Measurements from ENCODE around the gene GATAD2A. TPM values are rescaled to one million over a fixed set of nuclear protein-coding genes. Genes with fewer than 3 reads are reported as not detected.

GATAD2A gene
- polyA plus RNA-seq, 1 experiment, result 22.0 TPM

DNA sequence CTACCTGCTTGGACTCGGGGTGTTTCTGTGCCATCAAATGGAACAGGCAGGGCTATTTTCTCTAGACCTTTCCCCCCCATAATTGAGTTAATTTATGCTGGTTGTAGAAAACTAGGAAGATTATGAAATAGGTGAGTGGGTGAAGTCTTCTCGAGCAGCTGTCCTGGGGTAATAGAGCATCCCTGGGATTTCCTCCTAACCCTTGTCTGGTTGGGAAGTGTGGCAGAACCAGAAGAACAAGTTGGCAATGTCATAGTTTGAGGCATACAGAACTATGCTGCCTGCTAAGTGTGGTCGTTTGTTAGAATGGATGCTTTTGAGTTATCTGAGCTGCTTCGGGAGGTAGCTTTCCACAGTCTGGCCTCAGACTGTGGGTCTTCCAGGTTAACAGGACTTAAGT lies 3.7 kb downstream of the GATAD2A start:
- no peak overlapping the region for H3K27ac ChIP-seq (ENCODE audit: low read depth, low read length)
- POLR2A ChIA-PET, result no interaction called here
- no peak overlapping the region for H3K4me3 ChIP-seq (ENCODE audit: low read depth, low read length)
- H3K9me3 ChIP-seq (ENCODE audit: control insufficient read depth, insufficient read depth, low read length), result no peaks in the 10 kb centered on the region
- no peak for DNase-seq (ENCODE audit: low read depth, low spot score)
- no peaks in the 10 kb centered on the region for H3K27me3 ChIP-seq (ENCODE audit: control insufficient read depth, insufficient read depth, low read length)
- TF ChIP-seq, protein P1, sequence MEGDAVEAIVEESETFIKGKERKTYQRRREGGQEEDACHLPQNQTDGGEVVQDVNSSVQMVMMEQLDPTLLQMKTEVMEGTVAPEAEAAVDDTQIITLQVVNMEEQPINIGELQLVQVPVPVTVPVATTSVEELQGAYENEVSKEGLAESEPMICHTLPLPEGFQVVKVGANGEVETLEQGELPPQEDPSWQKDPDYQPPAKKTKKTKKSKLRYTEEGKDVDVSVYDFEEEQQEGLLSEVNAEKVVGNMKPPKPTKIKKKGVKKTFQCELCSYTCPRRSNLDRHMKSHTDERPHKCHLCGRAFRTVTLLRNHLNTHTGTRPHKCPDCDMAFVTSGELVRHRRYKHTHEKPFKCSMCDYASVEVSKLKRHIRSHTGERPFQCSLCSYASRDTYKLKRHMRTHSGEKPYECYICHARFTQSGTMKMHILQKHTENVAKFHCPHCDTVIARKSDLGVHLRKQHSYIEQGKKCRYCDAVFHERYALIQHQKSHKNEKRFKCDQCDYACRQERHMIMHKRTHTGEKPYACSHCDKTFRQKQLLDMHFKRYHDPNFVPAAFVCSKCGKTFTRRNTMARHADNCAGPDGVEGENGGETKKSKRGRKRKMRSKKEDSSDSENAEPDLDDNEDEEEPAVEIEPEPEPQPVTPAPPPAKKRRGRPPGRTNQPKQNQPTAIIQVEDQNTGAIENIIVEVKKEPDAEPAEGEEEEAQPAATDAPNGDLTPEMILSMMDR (IDR thresholded peaks at IDR 0.05; ENCODE audit: low read depth, low read length), result no peak
- CTCF ChIA-PET, result no interaction called here

DNA sequence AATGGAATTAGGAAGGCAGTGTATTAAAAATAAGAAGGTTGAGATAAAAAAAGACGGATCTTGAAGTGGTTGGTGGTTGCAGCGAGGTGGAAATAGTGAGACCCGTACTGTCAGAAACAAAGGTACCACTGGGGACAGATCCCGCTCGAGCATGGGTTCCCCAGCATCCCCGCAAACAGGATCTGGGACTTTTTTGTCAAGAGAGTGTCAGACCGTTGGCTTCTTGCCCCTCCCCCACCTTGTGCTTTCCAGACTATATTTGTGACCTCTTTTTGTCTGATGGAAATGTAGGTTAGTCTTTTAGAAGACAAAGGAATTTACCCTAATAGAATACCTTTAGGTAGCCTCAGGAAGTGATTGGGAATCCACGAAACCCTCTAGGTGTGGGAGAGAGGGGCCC lies 4.2 kb downstream of the GATAD2A start:
- Histone ChIP-seq H3K4me3 (ENCODE audit: low read depth, low read length) (no peak overlapping the region), H3K27ac (ENCODE audit: low read depth, low read length) (no peak overlapping the region), H3K27me3 (ENCODE audit: control insufficient read depth, insufficient read depth, low read length) (no peaks in the 10 kb centered on the region), H3K9me3 (ENCODE audit: control insufficient read depth, insufficient read depth, low read length) (no peaks in the 10 kb centered on the region)
- ChIA-PET POLR2A (no interaction called here), CTCF (no interaction called here)
- TF ChIP-seq, protein P1 (IDR thresholded peaks at IDR 0.05; ENCODE audit: low read depth, low read length), result no peak
- DNase-seq (ENCODE audit: low read depth, low spot score), result no peak

DNA sequence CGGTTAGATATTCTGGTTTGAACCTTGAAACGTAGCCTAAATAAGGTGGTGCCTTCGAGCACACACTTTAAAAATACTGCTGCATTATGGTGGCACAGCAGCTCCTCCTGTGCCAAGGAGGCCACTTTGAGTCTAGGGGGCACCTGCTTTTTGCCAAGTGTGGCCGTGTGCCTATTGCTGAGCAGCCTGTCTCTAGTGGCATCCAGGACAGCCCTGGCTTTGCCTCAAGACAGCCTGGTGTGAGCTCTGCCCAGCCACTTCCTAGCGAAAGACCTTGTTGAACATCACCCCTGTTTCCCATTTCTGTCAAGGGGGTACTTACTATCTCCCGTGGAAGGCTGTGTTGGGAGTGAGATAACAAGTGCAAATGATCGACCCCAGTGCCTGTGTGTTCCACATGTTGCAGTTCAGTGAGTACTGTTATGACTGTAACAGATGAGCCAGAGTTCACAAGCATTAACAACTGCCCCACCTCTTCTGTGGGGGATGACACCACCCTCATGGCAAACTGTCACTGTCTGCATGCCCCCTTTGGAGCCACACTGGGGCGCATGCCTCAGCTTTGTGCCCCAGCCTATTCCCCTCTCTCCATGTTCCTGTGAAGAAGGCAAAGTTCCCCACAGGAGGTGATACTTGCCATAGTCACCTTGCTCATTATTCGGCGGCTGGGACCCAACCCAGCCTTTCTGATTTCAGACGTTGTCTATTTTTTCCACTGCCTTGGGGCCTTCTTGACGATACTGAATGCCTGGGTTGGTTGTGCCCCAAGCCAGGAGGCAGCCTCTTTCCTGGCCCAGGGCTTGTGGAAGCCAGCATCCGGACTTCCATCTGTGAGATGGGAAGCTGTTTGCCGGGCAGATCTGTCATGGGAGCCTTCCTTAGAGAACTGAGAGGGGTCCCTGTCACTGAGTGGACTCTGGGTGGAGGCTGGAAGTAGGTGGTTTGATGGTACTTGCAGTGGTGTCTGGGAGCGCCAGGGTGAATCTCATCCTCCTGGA lies 5.4 kb downstream of the GATAD2A start:
- POLR2A ChIA-PET, result no interaction called here
- TF ChIP-seq, protein P1 (IDR thresholded peaks at IDR 0.05; ENCODE audit: low read depth, low read length), result no peak

DNA sequence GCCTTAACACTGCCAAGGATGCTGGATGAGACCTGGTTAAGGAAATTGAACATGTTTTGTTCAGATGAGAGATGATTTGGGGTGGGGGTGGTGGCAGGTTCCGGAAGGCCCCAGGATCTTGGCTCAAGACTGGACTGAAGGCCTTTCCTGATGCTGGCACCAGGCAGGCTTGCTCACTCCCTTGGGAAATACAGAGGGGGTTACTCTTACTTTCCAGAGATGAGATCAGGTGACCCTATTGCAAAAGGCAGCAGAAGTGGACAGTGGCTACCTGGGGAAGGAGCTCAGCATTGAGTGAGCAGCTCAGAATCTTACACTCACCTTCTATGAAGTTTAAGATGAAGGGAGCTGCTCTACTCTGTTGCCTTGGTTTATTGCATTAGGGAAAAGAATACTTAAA lies 10.8 kb downstream of the GATAD2A start:
- no peaks in the 10 kb centered on the region for H3K27me3 ChIP-seq (ENCODE audit: control insufficient read depth, insufficient read depth, low read length)
- no peak overlapping the region for H3K4me3 ChIP-seq (ENCODE audit: low read depth, low read length)
- DNase-seq (ENCODE audit: low read depth, low spot score), result no peak
- H3K27ac ChIP-seq (ENCODE audit: low read depth, low read length), result no peak overlapping the region
- POLR2A ChIA-PET, result no interaction called here
- CTCF ChIA-PET, result no interaction called here
- TF ChIP-seq, protein P1 (IDR thresholded peaks at IDR 0.05; ENCODE audit: low read depth, low read length), result no peak
- H3K9me3 ChIP-seq (ENCODE audit: control insufficient read depth, insufficient read depth, low read length), result no peaks in the 10 kb centered on the region

More for the DNA sequence above, 5.4 kb downstream of the GATAD2A start:
- no peak for DNase-seq (ENCODE audit: low read depth, low spot score)
- H3K27ac ChIP-seq (ENCODE audit: low read depth, low read length), result no peak overlapping the region
- no peaks in the 10 kb centered on the region for H3K9me3 ChIP-seq (ENCODE audit: control insufficient read depth, insufficient read depth, low read length)
- H3K27me3 ChIP-seq (ENCODE audit: control insufficient read depth, insufficient read depth, low read length), result no peaks in the 10 kb centered on the region
- H3K4me3 ChIP-seq (ENCODE audit: low read depth, low read length), result no peak overlapping the region
- CTCF ChIA-PET, result interaction anchor here (0.5 to 0.6 kb wide), 2 partner anchors 20 to 32 kb away, joined by 3 read pairs; no protein-coding TSS in a partner anchor

DNA sequence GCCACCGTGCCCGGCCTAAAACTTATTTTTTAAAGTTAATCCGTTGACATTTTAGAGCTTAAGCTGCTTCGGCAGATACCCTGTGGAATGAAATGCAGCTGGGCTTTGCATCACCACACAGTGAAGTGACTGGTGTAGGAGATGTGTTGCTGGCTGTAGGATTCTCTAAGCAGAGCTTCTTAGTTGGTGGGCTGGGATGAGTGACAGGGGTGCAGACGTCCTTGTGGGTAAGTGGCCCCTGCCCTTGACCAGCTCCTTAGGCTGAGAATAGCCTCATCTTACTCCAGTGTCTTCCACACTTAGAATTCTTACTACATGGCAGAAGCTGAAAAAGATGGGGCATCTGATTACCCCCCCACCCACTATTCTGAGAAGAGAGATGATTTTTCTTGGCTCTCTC lies 11.6 kb downstream of the GATAD2A start:
- no peak for DNase-seq (ENCODE audit: low read depth, low spot score)
- Histone ChIP-seq H3K27me3 (ENCODE audit: control insufficient read depth, insufficient read depth, low read length) (no peaks in the 10 kb centered on the region), H3K27ac (ENCODE audit: low read depth, low read length) (no peak overlapping the region), H3K4me3 (ENCODE audit: low read depth, low read length) (no peak overlapping the region), H3K9me3 (ENCODE audit: control insufficient read depth, insufficient read depth, low read length) (no peaks in the 10 kb centered on the region)
- TF ChIP-seq, protein P1 (IDR thresholded peaks at IDR 0.05; ENCODE audit: low read depth, low read length), result no peak
- CTCF ChIA-PET, result interaction anchor here (1.7 kb wide), 1 partner anchor 73 kb away, joined by 4 read pairs; no protein-coding TSS in a partner anchor
- POLR2A ChIA-PET, result interaction anchor here (0.7 kb wide), 1 partner anchor 12 kb away, joined by 3 read pairs; the partner anchor contains the start of gene GATAD2A

Data from AG04450 (cell line).